Activated B cell treated with CpG ODN at 0.5 μM for 24 hours (primary cell): ENCODE results near the gene PTPRT. TPM values are rescaled to one million over a fixed set of nuclear protein-coding genes. Genes with fewer than 3 reads are reported as not detected.

Experiments
- ATAC-seq: fragments of 200-7000 bp; cut with Tn5 transposase; one replicate; pipeline ENCODE4 v1.10.0; 2021; ENCODE audit warnings: low read depth, mild to moderate bottlenecking, moderate library complexity
- CTCF ChIA-PET: fragments of 350-600 bp; sonication (Branson Sonifier 250); formaldehyde crosslinking; loops from one replicate; lab custom pipeline; 2021; ENCODE audit warnings: antibody characterized with exemption; lab: Charles Lee
- POLR2A ChIA-PET: fragments of 350-600 bp; sonication (Branson Sonifier 250); formaldehyde crosslinking; loops from one replicate; lab custom pipeline; 2021; ENCODE audit warnings: antibody characterized with exemption; lab: Charles Lee
- DNase-seq: peaks from one replicate; pipeline ENCODE4 v3.0.0; 2022
- H3K27ac Mint-ChIP-seq: one replicate; pipeline ENCODE4 v1.8.0; 2020; ENCODE audit warnings: mixed read lengths
- H3K27me3 Mint-ChIP-seq: one replicate; pipeline ENCODE4 v1.8.0; 2021; ENCODE audit warnings: mixed read lengths
- H3K36me3 Mint-ChIP-seq: one replicate; pipeline ENCODE4 v1.8.0; 2021; ENCODE audit warnings: low read depth, mixed read lengths
- H3K4me1 Mint-ChIP-seq: one replicate; pipeline ENCODE4 v1.8.0; 2021; ENCODE audit warnings: mixed read lengths
- H3K4me3 Mint-ChIP-seq: one replicate; pipeline ENCODE4 v1.8.0; 2020; ENCODE audit warnings: mild to moderate bottlenecking, mixed read lengths
- H3K9me3 Mint-ChIP-seq: one replicate; pipeline ENCODE4 v1.8.0; 2020; ENCODE audit warnings: mixed read lengths
- intact Hi-C: fragments of 100-400 bp; cut with micrococcal nuclease; formaldehyde crosslinking; loops from one replicate; pipeline ENCODE4 v1.15.1; 2024
- total RNA-seq: library from RNA; stranded (reverse); gene quantifications from 2 replicates; pipeline ENCODE4 v1.2.3, GENCODE V29; 2022
- TF ChIP-seq, protein P1 (sequence below): fragments of 200-600 bp; IDR thresholded peaks from one replicate; pipeline ENCODE4 v1.8.0; 2022; ENCODE audit warnings: antibody characterized with exemption, mild to moderate bottlenecking

Gene PTPRT
- total RNA-seq, 1 donor from 2014 or later = not detected

- H3K9me3 Mint-ChIP-seq = no peaks in the 10 kb centered on the region
- no peaks in the 10 kb centered on the region for H3K27me3 Mint-ChIP-seq
- DNase-seq (no peak), ATAC-seq (no peak)
- TF ChIP-seq, protein P1, sequence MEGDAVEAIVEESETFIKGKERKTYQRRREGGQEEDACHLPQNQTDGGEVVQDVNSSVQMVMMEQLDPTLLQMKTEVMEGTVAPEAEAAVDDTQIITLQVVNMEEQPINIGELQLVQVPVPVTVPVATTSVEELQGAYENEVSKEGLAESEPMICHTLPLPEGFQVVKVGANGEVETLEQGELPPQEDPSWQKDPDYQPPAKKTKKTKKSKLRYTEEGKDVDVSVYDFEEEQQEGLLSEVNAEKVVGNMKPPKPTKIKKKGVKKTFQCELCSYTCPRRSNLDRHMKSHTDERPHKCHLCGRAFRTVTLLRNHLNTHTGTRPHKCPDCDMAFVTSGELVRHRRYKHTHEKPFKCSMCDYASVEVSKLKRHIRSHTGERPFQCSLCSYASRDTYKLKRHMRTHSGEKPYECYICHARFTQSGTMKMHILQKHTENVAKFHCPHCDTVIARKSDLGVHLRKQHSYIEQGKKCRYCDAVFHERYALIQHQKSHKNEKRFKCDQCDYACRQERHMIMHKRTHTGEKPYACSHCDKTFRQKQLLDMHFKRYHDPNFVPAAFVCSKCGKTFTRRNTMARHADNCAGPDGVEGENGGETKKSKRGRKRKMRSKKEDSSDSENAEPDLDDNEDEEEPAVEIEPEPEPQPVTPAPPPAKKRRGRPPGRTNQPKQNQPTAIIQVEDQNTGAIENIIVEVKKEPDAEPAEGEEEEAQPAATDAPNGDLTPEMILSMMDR = no peak
- H3K27ac Mint-ChIP-seq = no peak overlapping the region
- no peaks in the 10 kb centered on the region for H3K36me3 Mint-ChIP-seq
- peaks cover 4% of the 10 kb centered on the region for H3K4me1 Mint-ChIP-seq
- ChIA-PET POLR2A (no interaction called here), CTCF (no interaction called here)
- intact Hi-C loops = no loop called here
- H3K4me3 Mint-ChIP-seq = no peak overlapping the region
These were observed 695.4 kb downstream of the PTPRT start for GRCh38 chr20:42494290-42494689.

DNA sequence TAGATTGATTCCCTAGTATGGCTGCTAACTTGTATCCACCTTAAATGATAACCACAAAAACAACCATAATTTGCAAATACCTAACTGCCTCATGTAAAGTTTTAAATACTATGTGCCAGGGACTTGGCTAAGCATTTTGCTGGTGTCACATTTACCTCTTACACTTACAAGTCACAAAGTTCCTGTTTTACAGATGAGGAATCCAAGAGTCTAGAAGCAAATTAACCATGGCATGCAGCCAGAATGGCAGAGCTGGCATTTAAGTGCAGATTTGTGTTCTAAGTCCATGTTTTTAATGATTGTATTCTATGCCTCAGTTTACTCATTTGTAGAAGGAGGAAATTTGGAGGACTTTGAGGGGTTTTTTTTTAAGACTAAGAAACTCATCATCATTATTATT lies 696.7 kb downstream of the PTPRT start:
- TF ChIP-seq, protein P1 = no peak
- Mint-ChIP-seq H3K36me3 (no peaks in the 10 kb centered on the region), H3K9me3 (no peaks in the 10 kb centered on the region), H3K4me3 (no peak overlapping the region), H3K27ac (no peak overlapping the region), H3K4me1 (peaks cover 4% of the 10 kb centered on the region), H3K27me3 (no peaks in the 10 kb centered on the region)
- no peak for DNase-seq
- POLR2A ChIA-PET = no interaction called here
- ATAC-seq = no peak
- intact Hi-C loops = no loop called here
- CTCF ChIA-PET = no interaction called here

DNA sequence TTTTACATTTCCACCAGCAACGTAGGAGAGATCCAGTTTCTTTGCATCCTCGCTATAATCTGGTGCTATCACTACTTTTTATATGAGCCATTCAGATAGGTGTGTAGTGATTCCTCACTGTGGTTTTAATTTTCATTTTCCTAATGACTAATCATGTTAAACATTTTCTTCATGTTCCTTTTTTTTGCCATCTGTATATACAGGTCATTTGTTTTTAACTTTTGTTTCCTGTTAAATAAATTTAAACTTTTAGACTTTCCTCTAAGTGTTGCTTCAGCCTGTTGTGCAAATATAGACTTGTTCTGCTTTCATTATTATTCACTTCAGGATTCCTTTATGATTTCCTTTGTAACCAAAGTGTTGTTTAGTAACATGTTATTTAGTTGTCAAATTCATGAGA lies 697.4 kb downstream of the PTPRT start:
- H3K4me1 Mint-ChIP-seq = peaks cover 4% of the 10 kb centered on the region
- no peak overlapping the region for H3K27ac Mint-ChIP-seq
- H3K9me3 Mint-ChIP-seq = no peaks in the 10 kb centered on the region
- POLR2A ChIA-PET = no interaction called here
- H3K4me3 Mint-ChIP-seq = no peak overlapping the region
- no peak for ATAC-seq
- H3K36me3 Mint-ChIP-seq = no peaks in the 10 kb centered on the region
- intact Hi-C loops = no loop called here
- H3K27me3 Mint-ChIP-seq = no peaks in the 10 kb centered on the region
- CTCF ChIA-PET = no interaction called here
- TF ChIP-seq, protein P1 = no peak
- no peak for DNase-seq

GRCh38 chr20:42485556-42485955 lies 704.1 kb downstream of the PTPRT start:
- no peaks in the 10 kb centered on the region for H3K36me3 Mint-ChIP-seq
- CTCF ChIA-PET = no interaction called here
- POLR2A ChIA-PET = no interaction called here
- no peak overlapping the region for H3K4me3 Mint-ChIP-seq
- H3K4me1 Mint-ChIP-seq = no peaks in the 10 kb centered on the region
- intact Hi-C loops = no loop called here
- H3K9me3 Mint-ChIP-seq = no peaks in the 10 kb centered on the region
- no peak for DNase-seq
- no peak overlapping the region for H3K27ac Mint-ChIP-seq
- no peak for ATAC-seq
- H3K27me3 Mint-ChIP-seq = no peaks in the 10 kb centered on the region
- TF ChIP-seq, protein P1 = no peak

DNA sequence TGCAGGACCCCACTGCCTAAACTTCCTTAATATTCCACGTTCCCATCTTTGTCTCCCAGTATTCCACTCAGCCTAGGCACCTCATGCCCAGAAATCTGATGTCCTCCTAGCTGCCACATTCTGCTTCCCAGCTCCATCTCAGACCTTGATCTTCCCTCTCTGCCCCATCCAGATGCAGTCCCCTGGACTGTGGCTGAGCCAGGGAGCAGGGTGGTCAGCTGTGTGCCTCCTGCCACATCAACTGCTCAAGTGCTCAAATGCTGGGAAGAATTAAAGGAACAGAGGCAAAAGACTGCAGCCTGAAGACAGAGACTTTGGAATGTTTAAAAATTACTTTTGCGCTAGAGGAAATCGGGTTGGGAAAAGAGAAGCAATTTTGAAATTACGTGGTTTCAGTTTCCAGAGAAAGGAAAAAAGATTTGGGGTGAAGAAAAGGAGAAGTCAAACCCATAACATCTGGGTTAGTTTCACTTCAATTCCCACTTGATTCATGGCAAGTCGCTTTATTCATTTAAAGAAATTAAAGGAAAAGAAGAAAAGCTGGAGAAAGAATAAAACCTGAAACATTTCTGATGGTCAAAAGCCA lies 704.8 kb downstream of the PTPRT start:
- Mint-ChIP-seq H3K27me3 (no peaks in the 10 kb centered on the region), H3K4me1 (no peaks in the 10 kb centered on the region), H3K4me3 (no peak overlapping the region), H3K9me3 (no peaks in the 10 kb centered on the region), H3K36me3 (no peaks in the 10 kb centered on the region), H3K27ac (no peak overlapping the region)
- intact Hi-C loops = no loop called here
- ChIA-PET CTCF (no interaction called here), POLR2A (no interaction called here)
- TF ChIP-seq, protein P1 = no peak
- DNase-seq = no peak
- no peak for ATAC-seq
